IPS DF 4.7 (cell line): ENCODE results near the gene CABLES2.

ENCODE experiments used
- DNase-seq: peaks from one replicate; pipeline ENCODE4 v3.0.0-alpha.2; 2013; ENCODE audit warnings: low spot score; ENCODE audit errors: extremely low read depth

The CABLES2 gene

DNA sequence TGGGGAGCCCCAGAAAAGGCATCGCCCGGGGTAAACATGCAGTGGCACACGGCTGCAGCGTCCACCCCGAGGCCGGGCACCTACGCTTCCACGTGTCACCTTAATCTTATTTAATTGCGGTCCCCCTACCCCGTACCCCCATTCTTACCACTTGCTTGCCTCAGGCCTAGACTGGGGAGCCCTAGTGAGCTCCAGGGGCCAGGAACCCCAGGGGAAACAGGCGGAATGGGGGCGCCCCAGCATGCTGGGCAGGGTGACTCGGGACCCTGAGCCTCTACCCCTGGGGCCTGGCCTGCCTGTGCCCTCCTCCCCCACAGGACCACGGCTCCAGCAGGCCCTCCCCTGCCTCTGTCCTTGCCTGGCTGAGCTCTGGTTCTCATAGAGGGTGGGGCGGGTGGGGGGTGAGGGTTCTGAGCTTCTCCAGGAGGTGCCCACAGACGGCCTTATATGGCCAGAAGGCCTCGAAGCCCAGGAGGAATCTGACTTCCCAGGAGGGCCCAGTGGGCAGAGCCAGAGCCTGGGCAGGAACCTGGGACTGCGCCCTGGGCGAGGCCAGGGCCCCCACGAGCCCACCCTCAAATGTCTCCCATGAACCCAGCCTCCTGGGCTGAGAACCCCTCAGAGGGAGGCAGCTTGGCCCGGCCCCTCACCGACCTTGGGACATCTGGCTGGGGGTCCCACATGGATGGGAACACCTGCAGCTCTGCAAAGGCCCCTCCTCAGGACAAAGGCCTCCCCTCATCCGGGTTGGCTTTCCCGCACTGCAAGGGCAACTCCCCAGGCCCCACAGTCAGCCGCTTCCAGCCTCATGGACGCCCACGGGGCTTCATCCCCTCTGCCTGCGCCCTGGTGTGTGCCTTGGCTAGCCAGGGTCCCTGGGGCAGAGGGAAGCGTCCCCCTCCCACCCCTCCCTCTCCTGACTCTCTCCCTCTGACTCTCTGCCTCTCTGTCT is 34.8 kb downstream of the CABLES2 start:
- no peak for DNase-seq

DNA sequence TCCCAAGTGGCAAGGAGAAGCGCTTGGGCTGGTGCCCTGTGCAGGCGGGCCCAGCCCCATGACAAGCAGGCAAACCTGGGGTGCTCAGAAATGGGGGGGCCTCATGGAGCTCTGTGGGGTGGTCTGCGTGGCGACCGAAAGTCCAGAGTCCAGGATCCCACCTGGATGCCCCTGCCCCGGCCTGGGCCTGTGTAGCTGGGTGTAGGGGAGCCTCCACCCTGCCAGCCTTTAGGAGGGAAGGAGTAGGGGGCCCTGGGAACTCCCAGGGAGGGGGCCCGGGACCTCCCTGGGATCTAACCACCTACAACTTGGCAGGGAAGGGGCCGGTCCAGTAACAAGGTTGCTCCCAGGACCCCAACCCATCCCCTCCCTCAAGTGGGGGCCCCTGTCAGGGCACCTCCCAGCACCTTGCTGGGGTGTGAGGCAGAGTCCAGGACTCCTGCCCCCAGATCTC is 35.5 kb downstream of the CABLES2 start:
- DNase-seq: no peak

DNA sequence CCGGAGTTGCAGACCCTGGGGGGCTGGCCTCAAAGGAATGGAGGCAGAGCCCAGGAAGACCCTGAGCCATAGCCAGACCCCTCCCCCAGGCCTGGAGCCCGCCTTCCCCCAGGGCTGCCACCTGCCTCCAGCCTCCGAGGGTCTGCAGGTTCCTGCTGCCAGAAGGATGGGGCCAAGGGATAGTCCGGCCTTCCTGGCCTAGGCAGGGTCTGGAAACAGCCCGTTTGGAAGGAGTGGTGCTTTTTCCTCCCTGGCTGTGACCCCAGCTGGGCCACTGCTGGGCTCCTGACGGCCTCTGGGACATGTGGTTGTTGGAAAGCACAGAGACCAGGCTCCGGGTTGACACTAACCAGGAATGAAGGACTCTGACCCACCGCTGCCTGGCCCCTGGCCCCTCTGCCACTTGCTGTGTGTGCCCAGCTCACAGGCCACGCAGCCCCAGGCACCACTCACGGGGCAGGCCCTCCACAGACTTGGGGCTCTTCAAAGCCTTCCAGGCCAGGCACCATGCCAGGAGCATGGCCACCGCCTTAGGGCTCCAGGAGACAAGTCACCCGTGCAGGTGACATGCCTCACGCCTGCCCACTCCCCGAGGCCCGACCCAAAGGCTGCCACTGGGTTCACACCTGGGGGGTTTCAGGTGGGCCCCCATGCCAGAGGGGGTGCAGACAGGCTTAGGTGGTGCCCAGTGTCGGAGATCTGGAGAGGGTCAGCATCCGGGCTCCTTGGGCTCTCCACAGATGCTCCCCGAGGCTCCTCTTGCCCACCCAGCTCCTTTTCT is 36.1 kb downstream of the CABLES2 start:
- no peak for DNase-seq

DNA sequence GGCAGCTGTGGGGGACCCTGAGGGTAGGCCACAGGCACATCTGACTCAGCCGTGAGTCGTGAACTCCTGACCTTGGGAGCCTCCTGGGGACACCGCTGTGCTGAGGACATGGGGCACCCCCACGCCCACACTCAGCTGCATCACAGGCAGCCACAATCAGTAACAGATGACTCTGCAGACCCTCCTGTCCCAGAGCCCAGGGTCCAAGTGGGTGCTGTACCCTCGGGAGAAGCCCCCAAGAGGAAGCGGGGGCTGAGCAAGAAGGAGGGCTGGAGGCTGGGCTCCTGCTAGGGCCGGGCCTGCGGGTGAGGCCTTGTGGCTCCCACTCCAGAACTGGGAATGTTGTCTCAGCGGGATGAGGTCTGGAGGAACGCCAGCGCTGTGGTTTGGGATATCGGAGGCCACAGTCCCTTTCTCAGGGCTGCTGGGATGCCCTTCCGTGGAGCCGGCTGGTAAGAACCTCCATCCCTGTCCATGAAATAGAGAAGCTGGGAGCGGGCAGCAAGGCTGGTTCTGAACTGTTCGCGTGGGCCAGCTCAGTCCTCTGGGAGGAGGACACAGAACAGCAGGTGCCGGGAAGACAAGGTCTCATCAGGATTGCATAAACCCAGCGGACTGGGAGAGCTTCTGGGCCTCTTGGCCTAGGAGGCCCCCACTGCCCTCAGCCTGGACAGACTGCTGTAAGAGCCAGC is 36.8 kb downstream of the CABLES2 start:
- no peak for DNase-seq

DNA sequence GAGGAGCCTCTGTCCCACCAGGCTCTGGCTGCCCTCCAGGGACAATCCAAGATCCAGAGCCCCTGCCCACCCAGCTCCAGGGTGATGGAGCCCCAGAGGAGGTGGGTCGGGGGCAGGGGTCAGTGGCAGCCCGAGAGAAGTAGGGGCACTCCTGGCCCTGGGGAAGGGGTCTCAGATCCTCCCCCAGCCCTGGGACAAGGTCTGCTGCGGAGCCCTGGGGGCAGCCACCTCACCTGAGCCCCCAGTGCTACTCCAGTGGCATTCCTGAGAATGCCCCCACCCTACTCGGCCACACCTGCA is 37.3 kb downstream of the CABLES2 start:
- no peak for DNase-seq

DNA sequence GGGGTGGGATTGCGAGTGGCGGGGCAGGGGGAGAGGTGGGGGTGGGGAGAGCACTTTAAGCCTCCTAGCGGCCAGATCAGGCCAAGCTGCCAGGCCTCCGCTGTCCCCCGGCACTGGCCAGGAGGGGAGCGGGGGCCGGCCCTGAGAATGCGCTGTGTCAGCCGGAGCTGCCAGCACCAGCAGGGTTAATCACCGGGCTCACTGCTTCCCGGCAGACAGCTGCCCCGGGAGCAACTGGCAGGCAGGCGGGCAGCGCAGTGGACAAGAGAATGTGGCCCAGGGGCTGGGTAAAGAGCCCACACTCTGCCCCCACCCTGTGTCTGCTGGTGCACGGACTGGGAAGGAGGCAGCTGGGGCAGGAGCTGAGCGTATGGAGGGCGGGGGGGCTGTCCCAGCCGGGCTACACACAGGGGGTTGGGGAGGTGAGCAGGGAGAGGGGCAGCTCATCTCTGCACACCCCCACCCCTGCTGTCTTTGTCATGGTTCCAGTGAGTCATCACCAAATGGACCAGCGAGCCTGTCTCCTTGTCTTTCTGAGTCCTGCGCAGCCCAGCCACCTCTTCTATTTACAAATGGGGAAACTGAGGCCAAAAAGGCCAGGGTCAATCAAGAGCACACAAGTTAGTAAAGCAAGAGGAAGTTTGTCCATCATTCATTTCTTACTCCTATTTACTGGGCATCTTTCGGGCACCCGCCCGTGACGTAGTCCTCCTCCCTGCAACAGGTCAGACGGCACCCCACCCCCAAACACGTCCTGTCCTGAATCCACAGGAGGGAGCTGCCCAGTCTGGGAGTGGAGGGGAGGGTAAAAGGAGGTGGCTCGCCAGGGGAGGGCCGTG is 37.9 kb downstream of the CABLES2 start:
- no peak for DNase-seq

DNA sequence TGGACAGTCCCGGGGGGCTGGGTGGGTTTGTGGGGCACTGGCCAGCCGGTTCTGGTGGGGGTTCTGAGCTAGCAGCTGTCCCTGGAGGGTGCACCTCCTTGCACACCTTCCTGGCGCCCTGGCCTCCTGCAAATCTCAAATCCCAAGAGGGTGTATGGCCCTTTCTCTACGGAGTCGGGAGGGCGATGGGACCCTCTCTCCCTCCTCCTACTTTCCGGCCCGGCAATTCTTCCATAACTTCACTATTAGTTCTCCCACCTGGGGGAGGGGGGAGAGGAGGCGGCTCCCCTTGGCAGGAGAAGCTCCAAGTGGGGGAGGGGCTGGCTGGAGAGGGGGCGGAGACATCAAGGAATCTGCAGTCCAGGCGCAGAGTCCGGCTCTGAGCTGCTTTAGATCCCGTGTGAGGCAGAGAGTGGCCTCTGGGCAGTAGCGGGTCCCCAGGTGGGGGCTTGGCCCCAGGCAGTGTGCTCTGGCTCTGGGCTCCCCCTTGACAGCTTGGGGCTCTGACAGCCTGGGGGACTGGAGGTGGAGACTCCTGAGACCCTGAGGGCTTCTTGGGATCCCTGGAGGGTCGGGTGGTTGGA is 38.6 kb downstream of the CABLES2 start:
- DNase-seq: no peak

DNA sequence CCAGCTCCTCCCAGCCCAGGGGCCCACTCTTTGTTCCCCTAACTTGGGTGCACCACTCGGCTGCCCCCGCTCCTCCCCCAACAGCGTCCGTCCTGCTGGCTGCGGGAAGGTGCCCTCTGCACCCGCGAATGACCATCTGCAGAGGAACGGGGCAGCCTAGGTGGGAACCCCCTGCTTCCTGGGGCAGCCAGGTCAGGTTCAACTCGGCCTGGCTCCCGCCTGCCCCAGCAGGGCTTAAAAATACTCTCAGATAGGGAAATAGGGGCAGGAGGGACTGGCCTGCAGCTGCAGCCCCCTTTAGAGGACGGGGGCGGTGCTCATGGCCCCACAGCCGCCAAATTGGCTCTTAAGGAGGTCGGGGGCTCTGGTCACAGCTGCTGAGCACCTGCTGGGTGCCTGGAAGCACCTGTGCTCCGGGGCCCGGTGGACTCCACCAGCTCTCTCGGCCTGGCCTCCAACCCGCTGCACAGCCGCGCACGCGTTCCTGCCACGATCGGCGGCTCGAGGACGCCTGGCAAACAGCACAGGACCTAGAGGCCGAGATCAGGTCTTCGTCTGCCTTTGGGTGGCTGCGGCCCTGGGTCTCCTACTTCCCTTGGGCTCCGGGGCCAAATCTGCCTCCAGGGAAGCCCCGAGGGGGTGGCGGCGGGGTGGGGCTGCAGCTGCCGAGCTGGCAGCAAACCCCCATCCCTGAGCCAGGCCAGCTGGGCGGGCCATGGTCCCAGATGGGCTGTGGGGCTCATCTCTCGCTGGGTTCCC is 39.3 kb downstream of the CABLES2 start:
- DNase-seq: no peak

DNA sequence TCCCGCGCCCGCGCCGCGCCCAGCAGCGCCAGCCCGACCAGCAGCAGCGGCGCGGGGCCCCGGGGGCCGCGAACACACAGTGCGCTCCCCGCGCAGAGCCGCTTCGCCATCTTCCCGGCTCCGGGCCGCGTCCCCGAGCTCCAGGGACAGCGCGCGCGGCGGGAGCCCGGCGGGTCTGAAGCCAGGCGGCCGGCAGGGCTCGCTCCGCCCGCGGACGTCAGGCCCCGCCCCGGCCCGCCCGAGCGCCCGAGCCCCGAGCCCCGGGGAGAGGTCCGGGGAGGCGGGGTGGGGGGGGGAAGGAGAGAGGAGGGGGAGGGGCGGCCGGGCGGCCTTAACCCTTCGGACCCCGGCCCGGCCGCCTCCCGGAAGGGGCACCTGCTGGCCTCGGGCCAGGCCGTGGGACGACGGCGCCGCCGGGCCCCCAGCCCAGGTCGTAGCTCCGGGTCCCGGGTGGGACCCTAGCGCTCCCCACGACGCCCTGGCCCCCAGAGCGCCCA is 39.9 kb downstream of the CABLES2 start, which contains the start of gene LAMA5:
Gene LAMA5 (minus strand): TSS at position 177 of the 497 bp plus-strand sequence. CDS start 67 bp downstream, at position 110.
- DNase-seq: no peak

DNA sequence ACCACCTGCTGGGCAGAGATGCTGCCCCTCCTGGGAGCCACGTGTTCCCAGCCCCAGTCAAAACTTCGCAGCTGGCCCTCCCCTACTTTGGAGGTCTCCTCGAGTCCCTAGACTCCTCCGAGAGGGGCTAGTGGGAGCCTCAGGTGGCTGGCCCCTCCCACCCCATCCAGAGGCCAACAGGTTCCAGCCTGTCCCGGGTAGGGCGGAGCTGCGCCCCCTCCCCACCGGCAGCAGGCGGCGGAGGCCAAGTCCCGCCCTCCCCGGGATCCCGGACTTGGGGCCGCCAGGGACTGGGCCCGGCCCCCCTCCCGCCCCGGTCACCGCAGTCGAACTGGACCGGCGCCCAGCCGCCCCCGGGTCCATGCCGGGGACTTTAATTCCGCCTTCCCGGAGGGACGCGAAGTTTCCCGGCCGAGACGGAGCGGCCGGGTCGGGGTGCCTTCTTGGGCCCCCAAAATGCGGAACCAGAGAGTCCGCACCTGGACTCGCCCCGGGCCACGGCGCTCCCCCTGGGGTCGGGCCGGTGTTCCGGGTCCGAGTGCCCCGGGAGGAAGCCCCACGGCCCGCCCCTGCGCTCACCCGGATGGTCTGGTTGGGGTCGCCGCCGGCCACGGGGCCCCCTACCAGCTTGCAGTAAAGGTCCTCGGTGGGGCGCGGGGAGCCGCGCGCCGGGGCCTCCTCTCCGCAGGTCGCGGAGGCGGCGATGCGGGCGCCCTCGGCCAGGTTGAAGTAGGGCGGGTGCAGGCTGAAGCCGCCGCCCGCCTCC is 40.5 kb downstream of the CABLES2 start:
- no peak for DNase-seq

DNA sequence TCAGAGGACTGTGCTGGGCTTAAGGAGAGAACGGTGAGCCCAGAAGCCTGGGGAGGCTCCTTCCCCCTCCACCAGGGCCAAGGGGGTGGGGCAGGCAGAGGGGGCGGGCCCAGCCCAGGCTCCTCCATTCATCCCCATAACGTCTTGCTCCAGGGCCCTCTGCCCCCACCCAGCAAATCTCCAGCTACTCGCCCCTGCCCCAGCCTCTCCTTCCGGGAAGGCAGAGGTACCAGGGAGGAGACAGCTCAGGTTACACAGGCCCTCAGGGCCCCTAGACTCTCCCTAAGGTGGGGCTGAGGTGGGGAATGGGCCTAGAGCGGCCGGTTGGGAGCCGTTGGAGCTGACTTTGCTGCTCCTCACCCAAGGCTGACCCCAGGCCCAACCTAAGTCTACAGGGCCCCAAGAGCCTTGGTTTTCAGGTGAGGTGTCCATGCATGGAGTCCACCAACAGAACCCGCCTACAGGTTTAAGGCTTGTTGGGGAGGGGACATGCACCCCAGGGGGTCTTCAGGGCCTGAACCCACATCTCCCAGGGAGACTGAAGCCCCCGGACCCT is 41.2 kb downstream of the CABLES2 start:
- DNase-seq: no peak

DNA sequence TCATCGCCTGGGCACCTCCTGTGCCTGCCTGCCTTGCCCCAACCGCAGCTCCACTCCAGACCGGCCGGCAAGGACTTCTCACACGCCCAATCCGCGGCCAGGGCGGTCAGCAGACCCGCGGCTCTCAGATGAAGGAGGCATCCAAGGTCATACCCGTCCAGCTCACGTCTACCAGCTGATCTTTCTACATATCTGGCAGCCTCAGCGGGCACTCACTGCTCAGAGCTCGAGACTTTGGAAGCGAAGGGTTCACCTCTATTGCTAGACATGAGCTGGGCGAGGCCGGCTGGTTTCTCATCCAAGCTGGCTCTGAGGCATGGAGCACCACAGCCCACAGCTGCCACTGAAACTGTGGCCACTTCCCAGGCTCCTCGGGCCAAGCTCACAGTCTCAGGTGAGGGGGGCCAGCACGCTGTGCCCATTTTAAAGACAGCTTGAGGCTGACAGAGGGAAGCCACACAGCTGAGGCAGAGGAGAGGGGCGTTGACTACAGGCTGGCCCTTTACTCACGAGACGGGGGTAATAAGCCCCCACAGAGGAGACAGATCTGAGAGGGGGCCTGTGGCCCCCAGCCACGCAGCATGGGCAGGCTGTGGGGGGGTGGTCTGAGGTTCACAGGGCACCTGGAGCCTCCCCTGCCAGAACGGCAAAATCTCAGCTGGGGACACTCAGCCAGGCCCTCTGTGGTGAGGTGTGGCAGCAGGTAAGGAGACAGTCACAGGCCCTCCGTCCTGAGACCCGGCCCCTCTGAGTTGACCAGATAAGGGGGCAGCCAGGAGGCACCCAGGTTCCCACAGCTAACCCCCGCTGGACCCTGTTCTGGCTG is 42.0 kb downstream of the CABLES2 start:
- no peak for DNase-seq

DNA sequence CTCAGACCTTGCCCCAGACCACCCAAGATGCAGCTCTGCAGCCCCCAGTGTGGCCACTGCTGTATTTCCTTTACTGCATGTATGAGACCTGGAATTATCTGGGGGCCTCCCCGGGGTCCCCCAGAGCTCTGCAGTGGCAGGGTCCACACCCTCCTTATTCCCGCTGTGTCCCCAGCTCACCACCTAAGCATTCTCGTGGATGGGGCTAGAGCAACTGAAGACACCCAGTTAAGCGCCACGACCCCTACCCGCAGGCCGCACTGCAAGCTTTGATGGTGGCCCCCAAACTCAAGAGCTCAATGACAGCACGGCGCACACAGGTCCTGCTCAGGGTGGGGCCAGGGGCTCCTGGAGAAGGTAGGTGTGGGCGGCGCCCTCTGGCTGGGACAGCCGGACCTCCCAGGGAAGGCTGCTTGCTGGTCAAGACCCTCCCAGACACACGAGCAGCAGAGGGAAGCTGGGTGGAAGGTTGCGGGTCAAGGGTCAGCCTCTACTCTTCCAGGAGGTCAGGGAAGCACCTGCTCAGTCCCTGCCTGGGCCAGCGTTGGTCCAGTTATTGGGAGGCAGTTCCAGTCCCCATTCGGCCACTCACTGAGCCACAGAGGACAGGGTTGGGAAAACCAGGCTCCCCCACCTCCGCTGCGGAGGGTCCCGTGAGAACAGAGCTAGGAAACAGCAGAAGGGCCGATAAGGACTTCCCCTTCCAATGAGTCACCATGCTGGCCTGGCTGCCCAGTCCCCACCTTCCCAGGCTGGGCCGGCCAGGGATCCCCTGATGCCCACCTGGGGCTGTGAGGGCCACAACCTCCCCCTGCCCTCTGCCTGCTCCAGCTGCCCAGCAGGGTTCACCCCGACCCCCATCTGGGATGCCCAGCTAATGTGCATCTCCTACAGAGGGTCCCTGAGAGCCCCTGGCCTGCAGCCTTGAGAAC is 42.9 kb downstream of the CABLES2 start:
- DNase-seq: no peak

DNA sequence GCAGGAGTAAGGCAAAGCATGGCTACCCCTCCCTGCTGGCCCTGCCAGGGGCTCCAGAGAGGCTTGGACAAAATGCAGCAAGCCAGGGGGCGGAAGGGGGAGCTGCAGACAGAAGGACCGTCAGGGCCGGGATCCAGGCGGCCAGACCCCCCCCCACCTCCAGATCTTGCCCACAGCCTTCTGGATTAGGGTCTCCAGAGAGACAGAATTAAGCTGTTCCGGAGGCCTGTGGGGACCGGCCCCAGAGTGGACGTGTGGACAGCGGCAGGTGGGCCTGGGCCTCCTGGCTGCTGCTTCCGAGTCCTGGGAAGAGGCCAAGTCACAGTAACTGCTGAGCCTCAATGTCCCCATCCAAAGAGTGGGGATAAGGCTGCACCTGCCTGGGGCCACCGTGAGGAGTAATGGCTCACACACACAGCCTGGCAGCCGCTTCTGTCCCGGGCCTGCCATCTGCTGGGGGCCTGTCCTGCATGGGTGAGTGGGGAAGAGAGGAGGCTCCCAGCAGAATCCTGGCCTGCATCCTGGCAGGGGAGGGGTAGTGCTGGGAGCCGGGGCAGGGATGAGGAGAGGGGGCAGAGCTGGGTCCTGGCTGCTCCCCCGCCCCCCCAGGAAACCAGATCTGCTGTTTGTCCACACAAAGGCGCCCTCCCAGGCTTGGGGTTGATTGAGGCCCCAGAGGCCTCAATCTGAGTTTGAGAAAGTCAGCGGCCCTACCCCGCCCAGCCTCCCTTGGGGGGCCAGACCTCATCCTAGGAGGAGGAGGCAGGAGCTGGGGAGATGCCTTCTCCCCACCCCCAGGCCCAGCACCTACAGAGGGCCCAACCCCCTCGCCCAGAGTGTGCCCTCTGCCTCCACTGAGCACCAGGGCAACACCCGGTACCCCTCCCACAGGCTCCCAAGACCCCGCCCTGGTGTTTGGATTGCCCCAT is 43.8 kb downstream of the CABLES2 start:
- DNase-seq: no peak

DNA sequence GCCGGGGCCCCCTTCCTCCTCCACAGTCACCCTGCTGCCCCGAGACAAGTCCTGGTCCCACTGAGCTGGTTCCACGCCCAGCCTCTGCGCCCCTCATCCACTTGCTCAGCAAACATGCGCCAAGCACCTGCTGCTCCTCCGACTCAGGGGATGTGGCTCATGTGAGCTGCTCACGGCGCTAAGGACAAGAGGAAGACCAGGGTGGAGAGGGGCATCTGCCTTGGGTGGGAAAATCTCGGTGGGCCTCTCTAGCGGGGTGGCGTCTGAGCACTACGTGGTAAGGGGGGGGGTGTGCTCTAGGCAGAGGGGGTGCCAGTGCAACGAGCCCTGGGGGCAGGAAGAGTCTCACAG is 44.5 kb downstream of the CABLES2 start:
- DNase-seq: no peak
